Calu3 (cell line): ENCODE data around the gene SAC3D1. TPM values are rescaled to one million over a fixed set of nuclear protein-coding genes. Genes with fewer than 3 reads are reported as not detected.

Experiments used
- BruUV-seq: library from RNA; stranded (reverse); fragments of 400-500 nt; replicated peaks from 2 replicates; lab custom pipeline; 2021; lab: Mats Ljungman, UMichigan
- CTCF ChIA-PET: fragments of 300-600 bp; sonication (Branson Sonifier 250); formaldehyde crosslinking; loops from one replicate; lab custom pipeline; 2022; ENCODE audit warnings: antibody characterized with exemption; lab: Charles Lee
- DNase-seq: peaks from one replicate; pipeline ENCODE4 v3.0.0; 2022
- H3K27ac Mint-ChIP-seq: one replicate; pipeline ENCODE4 v1.8.0; 2022; ENCODE audit warnings: mixed read lengths; ENCODE audit not compliant: unreplicated experiment
- H3K27me3 Mint-ChIP-seq: one replicate; pipeline ENCODE4 v1.8.0; 2022; ENCODE audit warnings: mixed read lengths; ENCODE audit not compliant: unreplicated experiment
- H3K36me3 Mint-ChIP-seq: one replicate; pipeline ENCODE4 v1.8.0; 2022; ENCODE audit warnings: mild to moderate bottlenecking, moderate library complexity, mixed read lengths; ENCODE audit not compliant: insufficient read depth, unreplicated experiment
- H3K4me1 Mint-ChIP-seq: one replicate; pipeline ENCODE4 v1.8.0; 2022; ENCODE audit warnings: mild to moderate bottlenecking, low read depth, mixed read lengths; ENCODE audit not compliant: unreplicated experiment
- H3K4me3 Mint-ChIP-seq: one replicate; pipeline ENCODE4 v1.8.0; 2022; ENCODE audit warnings: mild to moderate bottlenecking, low read depth, moderate library complexity, mixed read lengths; ENCODE audit not compliant: unreplicated experiment
- H3K9me3 Mint-ChIP-seq: one replicate; pipeline ENCODE4 v1.8.0; 2022; ENCODE audit warnings: low read depth, mixed read lengths; ENCODE audit not compliant: unreplicated experiment
- CTCF ChIP-seq: fragments of 200-600 bp; IDR thresholded peaks from one replicate; pipeline ENCODE4 v1.8.0; 2022; ENCODE audit warnings: antibody characterized with exemption; ENCODE audit not compliant: unreplicated experiment
- intact Hi-C: fragments of 100-400 bp; cut with micrococcal nuclease; formaldehyde crosslinking; loops from one replicate; pipeline ENCODE4 v1.10.0; 2022; ENCODE audit not compliant: unreplicated experiment
- total RNA-seq: library from RNA; stranded (reverse); gene quantifications from 2 replicates; pipeline ENCODE4 v1.2.3, GENCODE V29; 2022

Gene SAC3D1
- total RNA-seq, 1 experiment from 2014 or later: 17.6 TPM

DNA sequence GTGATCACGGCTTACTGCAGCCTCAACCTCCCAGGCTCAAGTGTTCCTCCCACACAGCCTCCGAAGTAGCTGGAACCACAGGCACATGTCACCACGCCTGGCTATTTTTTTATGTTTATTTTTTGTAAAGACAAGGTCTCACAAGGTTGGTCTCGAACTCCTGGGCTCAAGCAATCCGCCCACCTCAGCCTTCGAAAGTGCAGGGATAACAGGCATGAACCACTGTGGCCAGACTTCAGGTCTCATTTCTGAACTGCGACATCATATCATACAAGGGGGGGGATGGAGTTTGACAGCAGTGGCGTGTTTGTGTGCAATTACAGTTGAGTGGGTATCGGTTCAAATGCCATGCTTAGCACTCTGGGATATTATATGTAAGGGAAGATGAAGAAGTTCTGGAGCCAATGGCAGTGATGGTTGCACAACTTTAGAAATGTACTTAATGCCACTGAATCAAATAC, 10.4 kb downstream of the SAC3D1 start:
- intact Hi-C loops: no loop called here
- no peaks in the 10 kb centered on the region for H3K36me3 Mint-ChIP-seq
- BruUV-seq: no TSS peak
- DNase-seq: no peak
- H3K27me3 Mint-ChIP-seq: peaks cover 29% of the 10 kb centered on the region
- no peak for TF ChIP-seq CTCF
- H3K9me3 Mint-ChIP-seq: no peaks in the 10 kb centered on the region
- no peaks in the 10 kb centered on the region for H3K4me1 Mint-ChIP-seq
- no peak overlapping the region for H3K27ac Mint-ChIP-seq
- CTCF ChIA-PET: no interaction called here
- no peak overlapping the region for H3K4me3 Mint-ChIP-seq

DNA sequence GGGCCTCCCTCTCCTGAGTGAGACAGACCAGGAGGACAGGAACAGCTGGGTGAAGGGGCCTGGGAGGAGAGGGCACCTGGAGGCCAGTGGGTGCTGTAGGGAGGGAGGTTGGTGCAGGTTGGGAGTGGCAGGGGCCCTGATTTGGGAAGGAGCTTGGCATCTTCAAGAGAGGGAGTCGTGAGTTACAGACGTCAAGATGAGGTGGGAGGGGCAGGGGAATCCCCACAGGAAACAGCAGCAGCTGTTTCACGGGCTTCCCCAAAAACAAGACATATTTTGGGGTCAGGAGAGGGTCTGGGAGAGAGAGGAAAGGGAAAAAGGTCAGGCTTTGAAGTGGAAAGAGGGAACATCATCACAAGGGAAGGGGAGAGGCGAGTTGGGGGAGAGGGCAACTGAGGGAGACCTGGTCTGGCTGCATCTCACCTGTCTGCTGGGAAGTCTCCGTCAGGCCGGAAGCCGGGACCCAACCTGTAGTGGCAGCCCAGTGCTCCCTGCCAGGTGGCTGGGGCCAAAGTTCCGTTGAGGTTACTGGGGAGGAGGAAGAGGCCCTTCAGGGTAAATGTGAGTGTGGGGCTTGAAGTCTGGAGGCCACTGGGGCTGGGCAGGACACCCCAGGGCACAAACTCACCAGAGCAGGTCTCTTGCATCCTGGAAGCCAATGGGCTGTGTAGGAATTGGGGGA, 13.0 kb downstream of the SAC3D1 start:
- no peak for TF ChIP-seq CTCF
- Mint-ChIP-seq H3K4me3 (no peak overlapping the region), H3K27me3 (peaks cover 29% of the 10 kb centered on the region), H3K36me3 (peaks cover 6% of the 10 kb centered on the region), H3K4me1 (no peaks in the 10 kb centered on the region), H3K9me3 (no peaks in the 10 kb centered on the region), H3K27ac (no peak overlapping the region)
- intact Hi-C loops: no loop called here
- no peak for DNase-seq
- CTCF ChIA-PET: no interaction called here
- no TSS peak for BruUV-seq

- DNase-seq: no peak
- Mint-ChIP-seq H3K27ac (no peak overlapping the region), H3K27me3 (peaks cover 29% of the 10 kb centered on the region), H3K9me3 (no peaks in the 10 kb centered on the region), H3K4me3 (no peak overlapping the region), H3K4me1 (no peaks in the 10 kb centered on the region), H3K36me3 (peaks cover 6% of the 10 kb centered on the region)
- intact Hi-C loops: no loop called here
- no TSS peak for BruUV-seq
- no peak for TF ChIP-seq CTCF
- CTCF ChIA-PET: no interaction called here
These were observed 14.5 kb downstream of the SAC3D1 start for GRCh38 chr11:65055538-65055937.

- Mint-ChIP-seq H3K4me1 (no peaks in the 10 kb centered on the region), H3K36me3 (peaks cover 10% of the 10 kb centered on the region), H3K4me3 (no peak overlapping the region), H3K27me3 (peaks cover 28% of the 10 kb centered on the region), H3K27ac (no peak overlapping the region), H3K9me3 (no peaks in the 10 kb centered on the region)
- DNase-seq: no peak
- CTCF ChIA-PET: no interaction called here
- no TSS peak for BruUV-seq
- no peak for TF ChIP-seq CTCF
- intact Hi-C loops: no loop called here
These were observed 16.0 kb downstream of the SAC3D1 start for GRCh38 chr11:65056999-65057398.
